H1 (cell line): Measurements from ENCODE around the gene PCDHGB5. TPM values are rescaled to one million over a fixed set of nuclear protein-coding genes. Genes with fewer than 3 reads are reported as not detected.

ENCODE experiments used
- CREB1 ChIP-seq: IDR thresholded peaks from 2 replicates; pipeline ENCODE4 v1.6.1; 2012; ENCODE audit warnings: inconsistent platforms
- HDAC2 ChIP-seq, 2 experiments: fragments of 300-600 bp in 1 of 2; sonication (generic) in 1 of 2; IDR thresholded peaks; 2 replicates each; pipeline ENCODE4 v1.6.1; 2011 to 2012; ENCODE audit warnings: low read depth in 2 of 2, low read length in 2 of 2, mild to moderate bottlenecking in 2 of 2, moderate library complexity in 2 of 2, borderline replicate concordance in 1 of 2, inconsistent platforms in 1 of 2
- PHF8 ChIP-seq: fragments of 200-600 bp; sonication (generic); conservative IDR thresholded peaks from 2 replicates; pipeline ENCODE4 v1.7.1; 2012; ENCODE audit warnings: low read depth, mild to moderate bottlenecking, inconsistent platforms, low read length, moderate library complexity
- POLR2A ChIP-seq, 2 experiments: IDR thresholded peaks; 1 replicate in 1 of 2; 2 replicates in 1 of 2; pipeline ENCODE4 v1.6.1; 2011; ENCODE audit warnings: low read depth in 2 of 2, low read length in 2 of 2, mild to moderate bottlenecking in 2 of 2; ENCODE audit errors: control extremely low read depth in 1 of 2
- RAD21 ChIP-seq, 2 experiments: IDR thresholded peaks in 1 of 2; conservative IDR thresholded peaks in 1 of 2; 2 replicates each; pipeline ENCODE4 v1.6.1; 2011; ENCODE audit warnings: low read depth in 2 of 2, low read length in 2 of 2, improper control_type of control experiment in 1 of 2, inconsistent platforms in 1 of 2, mild to moderate bottlenecking in 1 of 2, moderate library complexity in 1 of 2
- RBBP5 ChIP-seq: IDR thresholded peaks from 2 replicates; pipeline ENCODE4 v1.7.1; 2012; ENCODE audit warnings: low read depth, mild to moderate bottlenecking, inconsistent platforms, low read length, moderate library complexity, borderline replicate concordance
- SP4 ChIP-seq: IDR thresholded peaks from 2 replicates; pipeline ENCODE4 v1.6.1; 2012; ENCODE audit warnings: low read length, inconsistent platforms
- SUZ12 ChIP-seq: fragments of 200-600 bp; sonication (generic); IDR thresholded peaks from 2 replicates; pipeline ENCODE4 v1.6.1; 2012; ENCODE audit warnings: mild to moderate bottlenecking, inconsistent platforms, low read length, moderate library complexity, mixed read lengths
- TAF7 ChIP-seq: optimal IDR thresholded peaks from 2 replicates; pipeline ENCODE3; 2011; ENCODE audit warnings: low read depth, mild to moderate bottlenecking, inconsistent platforms, low read length, moderate library complexity, borderline replicate concordance
- polyA plus RNA-seq, 7 experiments: library from polyadenylated mRNA; depleted of rRNA in 3 of 7; stranded (reverse) in 5 of 7; unstranded in 2 of 7; fragments of >200 nt in 5 of 7; fragments of 200-250 nt in 2 of 7; gene quantifications; 1 replicate in 5 of 7; 2 replicates in 1 of 7; 4 replicates in 1 of 7; pipeline versions ENCODE4 v1.2.1 to v1.2.3, GENCODE V29; 2011 to 2013; ENCODE audit warnings: missing spikeins in 2 of 7, mixed read lengths in 2 of 7
- total RNA-seq: library from RNA; stranded (reverse); fragmentation: NEBNext Ultra II Directional; extraction: Animal tissue kit (Norgen Biotek cat#: 25700); gene quantifications from 2 replicates; pipeline ENCODE4 v1.2.1, GENCODE V29; 2021
- TF ChIP-seq, protein P1 (sequence below): IDR thresholded peaks from 2 replicates; pipeline ENCODE4 v1.6.1; 2011; ENCODE audit warnings: low read depth, mild to moderate bottlenecking, low read length; ENCODE audit not compliant: insufficient read depth

The PCDHGB5 gene
- total and polyA plus RNA-seq, 2 of the 8 experiments (the other 6 are each of a cell fraction or from before 2014, with no cell fraction given) = 1.1 to 2.6 TPM

DNA sequence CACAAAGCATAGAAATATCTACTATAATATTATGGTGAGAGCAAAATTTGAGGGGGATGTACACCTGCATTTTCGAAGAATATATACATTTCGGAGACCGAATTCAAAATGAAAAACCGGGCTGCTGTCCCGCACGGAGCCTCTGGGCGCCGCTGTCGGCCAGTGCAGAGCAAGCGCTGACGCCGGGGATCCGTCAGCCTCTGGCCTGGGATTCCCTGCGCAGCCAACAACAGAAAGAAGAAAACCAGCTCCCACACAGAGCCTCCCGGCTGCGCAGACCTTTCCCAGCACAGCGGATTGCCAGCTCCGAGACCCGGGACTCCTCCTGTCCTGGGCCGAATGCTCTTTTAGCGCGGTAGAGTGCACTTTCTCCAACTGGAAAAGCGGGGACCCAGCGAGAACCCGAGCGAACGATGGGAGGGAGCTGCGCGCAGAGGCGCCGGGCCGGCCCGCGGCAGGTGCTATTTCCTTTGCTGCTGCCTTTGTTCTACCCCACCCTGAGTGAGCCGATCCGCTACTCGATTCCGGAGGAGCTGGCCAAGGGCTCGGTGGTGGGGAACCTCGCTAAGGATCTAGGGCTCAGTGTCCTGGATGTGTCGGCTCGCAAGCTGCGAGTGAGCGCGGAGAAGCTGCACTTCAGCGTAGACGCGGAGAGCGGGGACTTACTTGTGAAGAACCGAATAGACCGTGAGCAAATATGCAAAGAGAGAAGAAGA is 10.2 kb downstream of the PCDHGB5 start, which contains the start of gene PCDHGB6 (continued):
- TF ChIP-seq RAD21 (IDR thresholded peaks at IDR 0.05 in 1 of 2, conservative IDR thresholded peaks at IDR 0.05 in 1 of 2; ENCODE audit: low read depth in 2 of 2, low read length in 2 of 2) (peak; percentile 77 to 86), RBBP5 (0 out of 2 replicates have a peak, but pooled peaks have one; percentile 66), TAF7 (peak; percentile 23), HDAC2 (IDR thresholded peaks at IDR 0.05; ENCODE audit: borderline replicate concordance in 1 of 2, low read depth in 2 of 2, low read length in 2 of 2) (0 out of 4 replicates have a peak, but pooled peaks of 1 of the 2 experiments have one; percentile 68), POLR2A (IDR thresholded peaks at IDR 0.05; ENCODE audit: control extremely low read depth in 1 of 2, low read depth in 2 of 2, low read length in 2 of 2) (peak in 1 of 2 experiments; percentile 30; a peak in 1 of 3 replicates), PHF8 (peak; percentile 40; the same call in 1 of the 2 replicates), CREB1 (peak; percentile 56; the same call in 1 of the 2 replicates), SUZ12 (peak; percentile 41; the same call in 1 of the 2 replicates), SP4 (0 out of 2 replicates have a peak, but pooled peaks have one; percentile 49)
- TF ChIP-seq, protein P1, sequence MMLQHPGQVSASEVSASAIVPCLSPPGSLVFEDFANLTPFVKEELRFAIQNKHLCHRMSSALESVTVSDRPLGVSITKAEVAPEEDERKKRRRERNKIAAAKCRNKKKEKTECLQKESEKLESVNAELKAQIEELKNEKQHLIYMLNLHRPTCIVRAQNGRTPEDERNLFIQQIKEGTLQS = 0 out of 2 replicates have a peak, but pooled peaks have one; percentile 2
